ENCODE measurements around the gene EPS15.
"Not testable (repeated sequence)": the region's sequence is repeated elsewhere in the genome, so short reads cannot be mapped to it uniquely, and the experiment has no call there.

The EPS15 gene

GRCh38 chr1:51514733-51515132, 4.3 kb downstream of the EPS15 start:
- no peak for DNase-seq (ENCODE audit: low read depth in 2 of 2)

GRCh38 chr1:51512606-51513005, 6.5 kb downstream of the EPS15 start:
- DNase-seq (ENCODE audit: low read depth in 2 of 2) = no peak

DNA sequence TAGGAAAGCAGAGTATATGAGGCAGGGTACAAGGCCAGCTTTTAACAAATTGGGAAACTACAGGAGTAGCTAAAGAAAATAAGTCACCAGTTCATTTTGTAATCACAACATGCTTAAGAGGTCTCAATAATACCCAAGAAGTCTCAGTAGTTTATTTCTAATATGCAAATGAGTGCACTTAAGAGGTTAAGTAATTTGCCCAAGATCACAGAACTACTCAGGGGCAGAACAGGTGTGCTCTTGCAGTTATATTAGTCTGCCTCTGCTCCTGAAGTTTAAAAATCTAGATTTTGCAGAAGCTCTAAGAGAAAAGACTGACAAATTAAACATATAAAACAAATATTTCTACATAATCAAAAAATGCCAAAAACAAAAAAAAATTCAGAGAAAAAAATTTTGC, 6.9 kb downstream of the EPS15 start:
- no peak for DNase-seq (ENCODE audit: low read depth in 2 of 2)

- DNase-seq (ENCODE audit: low read depth in 2 of 2) = no peak
These were observed 9.3 kb downstream of the EPS15 start for GRCh38 chr1:51509773-51510172.

- peak; percentile 36 to 52 for DNase-seq (ENCODE audit: low read depth in 2 of 2)
These were observed 12.5 kb downstream of the EPS15 start for GRCh38 chr1:51506537-51506936.

DNA sequence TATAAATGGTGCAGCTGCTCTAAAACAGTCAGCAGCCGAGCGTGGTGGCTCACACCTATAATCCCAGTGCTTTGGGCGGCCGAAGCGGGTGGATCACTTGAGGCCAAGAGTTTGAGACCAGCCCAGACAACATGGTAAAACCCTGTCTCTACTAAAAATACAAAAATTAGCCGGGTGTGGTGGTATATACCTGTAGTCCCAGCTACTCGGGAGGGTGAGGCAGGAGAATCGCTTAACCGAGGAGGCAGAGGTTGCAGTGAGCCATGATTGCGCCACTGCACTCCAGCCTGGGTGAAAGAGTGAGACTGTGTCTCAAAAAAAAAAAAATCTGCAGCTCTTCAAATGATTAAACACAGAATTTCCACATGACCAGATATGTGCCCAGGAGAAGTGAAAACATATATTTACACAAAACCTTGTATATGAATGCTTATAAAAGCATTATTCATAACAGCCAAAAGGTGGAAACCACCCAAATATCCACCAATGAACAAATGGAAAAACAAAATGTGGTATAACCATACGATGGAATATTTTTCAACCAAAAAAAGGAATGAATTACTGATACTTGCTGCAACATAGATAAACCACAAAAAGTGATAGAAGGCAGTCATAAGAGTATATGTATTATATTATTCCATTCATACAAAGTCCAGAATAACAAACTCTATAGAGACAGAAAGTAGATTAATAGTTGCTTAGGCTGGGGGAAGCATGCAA, 14.1 kb downstream of the EPS15 start:
- DNase-seq (ENCODE audit: low read depth in 2 of 2) = no peak

GRCh38 chr1:51501218-51501630, 17.8 kb downstream of the EPS15 start:
- not testable (repeated sequence) for DNase-seq (ENCODE audit: low read depth in 2 of 2)

DNA sequence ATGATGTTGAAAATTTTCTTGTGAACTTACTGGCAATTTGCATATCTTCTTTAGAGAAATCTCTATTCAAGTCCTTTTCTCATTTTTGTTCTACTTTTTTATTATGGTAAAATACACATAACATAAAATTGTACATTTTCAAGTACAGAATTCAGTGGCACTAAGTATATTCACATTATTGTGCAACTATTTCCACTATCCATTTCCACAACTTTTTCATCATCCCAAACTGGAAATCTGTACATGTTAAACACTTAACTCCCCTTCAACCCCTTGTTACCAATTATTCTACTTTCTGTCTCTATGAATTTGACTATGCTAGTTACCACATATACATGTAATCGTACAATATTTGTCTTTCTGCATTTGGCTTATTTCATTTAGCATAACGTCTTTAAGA, 19.4 kb downstream of the EPS15 start:
- DNase-seq (ENCODE audit: low read depth in 2 of 2) = no peak

- DNase-seq (ENCODE audit: low read depth in 2 of 2) = no peak
These were observed 20.1 kb downstream of the EPS15 start for GRCh38 chr1:51498924-51499323.

GRCh38 chr1:51497340-51497739, 21.7 kb downstream of the EPS15 start:
- DNase-seq (ENCODE audit: low read depth in 2 of 2) = no peak

DNA sequence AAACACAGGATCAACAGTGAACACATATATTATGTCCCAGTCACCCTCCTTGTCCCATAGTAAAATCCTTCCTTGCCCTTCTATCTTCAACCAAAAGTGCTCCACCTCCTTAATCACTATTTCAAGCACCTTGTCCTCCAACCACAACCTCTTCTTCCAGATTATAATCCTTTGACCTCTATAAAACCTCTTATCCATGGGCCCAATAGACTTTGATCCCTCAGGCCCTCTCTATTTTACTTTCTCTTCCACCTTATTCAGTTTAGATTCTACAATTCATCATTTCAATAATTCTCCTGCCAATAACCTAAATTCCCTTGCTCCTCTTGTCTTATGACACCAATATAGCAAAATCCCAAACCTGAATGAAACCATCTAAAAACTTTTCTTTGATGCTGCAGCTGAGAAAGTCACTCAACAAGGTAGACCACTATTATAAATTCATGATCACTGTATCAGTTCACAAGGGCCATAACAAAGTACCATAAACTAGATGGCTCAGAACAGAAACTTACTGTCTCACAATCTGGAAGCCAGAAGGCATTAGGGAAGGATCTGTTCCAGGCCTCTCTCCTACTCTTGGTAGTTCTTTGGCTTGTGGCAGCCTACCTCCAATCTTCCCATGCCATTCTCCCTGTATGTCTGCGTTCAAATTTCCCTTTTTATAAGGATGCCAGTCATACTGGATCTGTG, 24.8 kb downstream of the EPS15 start:
- no peak for DNase-seq (ENCODE audit: low read depth in 2 of 2)

- no peak for DNase-seq (ENCODE audit: low read depth in 2 of 2)
These were observed 27.7 kb downstream of the EPS15 start for GRCh38 chr1:51491166-51491981.

- DNase-seq (ENCODE audit: low read depth in 2 of 2) = no peak
These were observed 29.6 kb downstream of the EPS15 start for GRCh38 chr1:51489472-51489871.

DNA sequence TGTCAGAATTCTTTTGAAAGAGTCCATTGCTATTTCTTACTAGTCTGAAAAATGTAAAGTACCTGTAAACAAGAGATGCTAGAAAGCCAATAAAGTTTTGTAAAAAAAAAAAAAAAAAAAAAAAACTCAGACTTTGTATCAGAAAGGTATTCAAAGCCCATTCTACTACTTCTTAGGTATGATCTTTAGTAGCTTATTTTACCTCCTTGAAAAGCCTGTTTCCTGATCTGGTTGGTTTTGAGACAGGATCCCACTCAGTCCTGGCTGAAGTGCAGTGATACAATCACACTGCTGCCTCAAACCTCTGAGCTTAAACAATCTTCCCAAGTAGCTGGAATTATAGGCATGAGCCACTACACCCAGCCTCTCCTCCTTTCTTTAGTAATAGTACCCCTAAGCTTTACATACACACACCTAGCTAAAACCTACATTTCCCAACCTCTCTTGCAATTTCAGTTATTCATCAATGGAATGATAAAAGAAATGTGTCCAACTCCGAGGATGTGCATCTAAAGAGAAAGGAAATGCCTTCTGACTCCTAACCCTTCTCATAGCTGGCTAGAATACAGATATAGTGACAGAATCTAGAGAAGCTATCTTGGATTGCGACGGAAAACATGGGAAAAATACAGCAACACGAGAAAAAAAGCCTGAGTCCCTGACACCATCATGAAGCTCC, 30.6 kb downstream of the EPS15 start:
- no peak for DNase-seq (ENCODE audit: low read depth in 2 of 2)

- no peak for DNase-seq (ENCODE audit: low read depth in 2 of 2)
These were observed 31.4 kb downstream of the EPS15 start for GRCh38 chr1:51487628-51488027.

- no peak for DNase-seq (ENCODE audit: low read depth in 2 of 2)
These were observed 34.5 kb downstream of the EPS15 start for GRCh38 chr1:51484591-51484990.

- no peak for DNase-seq (ENCODE audit: low read depth in 2 of 2)
These were observed 36.2 kb downstream of the EPS15 start for GRCh38 chr1:51482881-51483280.

GRCh38 chr1:51474832-51475620, 44.0 kb downstream of the EPS15 start:
- DNase-seq (ENCODE audit: low read depth in 2 of 2) = not testable (repeated sequence)

DNA sequence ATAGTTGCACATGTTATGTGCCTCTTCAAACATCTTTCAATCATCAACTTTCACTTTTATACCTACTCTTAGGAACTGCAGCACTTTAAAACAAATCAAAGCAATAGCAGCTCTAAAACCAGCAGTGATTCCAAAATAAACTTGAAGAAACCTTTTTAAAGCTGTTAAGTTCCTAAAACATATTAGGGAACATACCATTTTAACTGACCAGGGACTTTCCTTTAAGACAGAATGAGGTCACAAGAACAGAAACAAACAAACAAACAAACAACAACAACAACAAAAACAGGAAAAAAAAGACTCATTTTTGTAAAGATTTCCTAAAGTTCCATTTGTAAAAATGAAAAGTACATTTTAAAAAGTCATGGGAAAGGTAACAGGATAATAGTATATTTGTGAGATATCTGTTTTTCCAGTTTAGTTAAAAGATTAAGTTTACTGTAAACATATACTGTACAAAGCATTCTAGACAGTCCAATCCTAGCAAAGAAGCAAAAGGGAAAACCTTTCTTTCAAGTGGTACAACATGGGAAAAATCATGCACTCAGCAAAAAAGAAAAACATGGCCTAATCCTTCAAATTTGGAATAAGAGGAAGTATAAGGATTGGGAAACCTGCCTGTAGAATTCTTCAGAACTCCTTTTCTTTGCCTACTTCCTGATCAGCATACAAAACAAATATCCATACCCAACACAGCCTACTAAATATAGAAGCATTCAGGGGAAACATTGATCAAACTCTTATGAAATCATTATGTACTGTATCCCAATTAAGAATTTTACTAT, 45.5 kb downstream of the EPS15 start:
- DNase-seq (ENCODE audit: low read depth in 2 of 2) = no peak

DNA sequence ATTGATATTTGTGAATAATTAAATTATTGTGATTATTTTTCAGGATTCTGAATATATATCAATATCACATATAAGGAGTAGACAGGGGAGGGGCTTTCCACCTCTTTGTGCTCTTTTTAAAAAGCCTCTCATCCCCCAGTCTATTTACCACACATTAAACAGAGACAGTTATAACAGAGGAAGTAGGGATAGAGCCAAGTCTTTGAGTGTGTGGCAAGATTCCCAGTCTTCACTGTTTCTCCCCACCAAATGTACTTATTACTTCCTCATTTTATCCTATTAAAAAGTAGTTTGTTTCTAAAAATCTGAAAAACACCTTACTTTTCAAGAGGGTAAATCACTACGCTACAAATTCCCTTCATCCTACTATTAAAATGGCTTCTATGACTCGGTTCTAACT, 46.7 kb downstream of the EPS15 start:
- no peak for DNase-seq (ENCODE audit: low read depth in 2 of 2)

Measured in fibroblast of skin of left biceps (primary cell).